ENCODE data around the gene USP2.

The USP2 gene

GRCh38 chr11:119415966-119416365 is 34.5 kb upstream of the USP2 start:
- no peaks in the 10 kb centered on the region for H3K36me3 ChIP-seq
- H3K9me3 ChIP-seq = no peaks in the 10 kb centered on the region

GRCh38 chr11:119415517-119415916 is 34.0 kb upstream of the USP2 start:
- no peak overlapping the region for H3K27ac ChIP-seq
- no peak for TF ChIP-seq CTCF (IDR thresholded peaks at IDR 0.05)

More at GRCh38 chr11:119415966-119416365, 34.5 kb upstream of the USP2 start:
- H3K4me1 ChIP-seq = peaks cover 0 to 19% (median 7%) of the 10 kb centered on the region in 4 donors
- H3K4me3 ChIP-seq = no peak overlapping the region
- no peak for TF ChIP-seq CTCF (IDR thresholded peaks at IDR 0.05)
- peaks cover 0 to 13% of the 10 kb centered on the region in 2 donors for H3K27me3 ChIP-seq
- H3K27ac ChIP-seq = no peak overlapping the region
- intact Hi-C loops (cut with DNase I; ENCODE audit: low total_unique reads) = no loop called here
- no peak for DNase-seq

GRCh38 chr11:119414734-119415133 is 33.2 kb upstream of the USP2 start:
- Histone ChIP-seq H3K27ac (no peak overlapping the region), H3K9me3 (no peaks in the 10 kb centered on the region), H3K36me3 (no peaks in the 10 kb centered on the region), H3K4me1 (peaks cover 0 to 19% (median 7%) of the 10 kb centered on the region in 4 donors), H3K4me3 (no peak overlapping the region), H3K27me3 (peaks cover 0 to 2% of the 10 kb centered on the region in 2 donors)
- no peak for TF ChIP-seq CTCF (IDR thresholded peaks at IDR 0.05)
- no peak for DNase-seq
- intact Hi-C loops (cut with DNase I; ENCODE audit: low total_unique reads) = no loop called here

More at GRCh38 chr11:119415517-119415916, 34.0 kb upstream of the USP2 start:
- no peaks in the 10 kb centered on the region for H3K36me3 ChIP-seq
- H3K4me3 ChIP-seq = no peak overlapping the region
- DNase-seq = no peak
- H3K9me3 ChIP-seq = no peaks in the 10 kb centered on the region
- peaks cover 0 to 8% of the 10 kb centered on the region in 2 donors for H3K27me3 ChIP-seq
- intact Hi-C loops (cut with DNase I; ENCODE audit: low total_unique reads) = no loop called here
- H3K4me1 ChIP-seq = peaks cover 0 to 19% (median 7%) of the 10 kb centered on the region in 4 donors

GRCh38 chr11:119414321-119414720 is 32.8 kb upstream of the USP2 start:
- intact Hi-C loops (cut with DNase I; ENCODE audit: low total_unique reads) = no loop called here
- Histone ChIP-seq H3K9me3 (no peaks in the 10 kb centered on the region), H3K36me3 (no peaks in the 10 kb centered on the region), H3K4me3 (no peak overlapping the region), H3K27ac (no peak overlapping the region), H3K4me1 (peaks cover 0 to 19% (median 7%) of the 10 kb centered on the region in 4 donors), H3K27me3 (no peaks in the 10 kb centered on the region)
- no peak for DNase-seq
- no peak for TF ChIP-seq CTCF (IDR thresholded peaks at IDR 0.05)

- no peaks in the 10 kb centered on the region for H3K9me3 ChIP-seq
- H3K27me3 ChIP-seq = no peaks in the 10 kb centered on the region
- no peak overlapping the region for H3K27ac ChIP-seq
- no peak overlapping the region for H3K4me3 ChIP-seq
- no peaks in the 10 kb centered on the region for H3K36me3 ChIP-seq
- H3K4me1 ChIP-seq = peaks cover 0 to 4% (median 2%) of the 10 kb centered on the region in 4 donors
- DNase-seq = no peak
- intact Hi-C loops (cut with DNase I; ENCODE audit: low total_unique reads) = no loop called here
- TF ChIP-seq CTCF (IDR thresholded peaks at IDR 0.05) = no peak
These were observed 30.6 kb upstream of the USP2 start for GRCh38 chr11:119412072-119412471.

- Histone ChIP-seq H3K27ac (no peak overlapping the region), H3K4me3 (no peak overlapping the region), H3K4me1 (no peaks in the 10 kb centered on the region), H3K36me3 (no peaks in the 10 kb centered on the region), H3K27me3 (no peaks in the 10 kb centered on the region), H3K9me3 (no peaks in the 10 kb centered on the region)
- no peak for TF ChIP-seq CTCF (IDR thresholded peaks at IDR 0.05)
- intact Hi-C loops (cut with DNase I; ENCODE audit: low total_unique reads) = no loop called here
- no peak for DNase-seq
These were observed 29.0 kb upstream of the USP2 start for GRCh38 chr11:119410501-119410900.
